Uterus (tissue), 2 donors: ENCODE data around the gene NUP188.
A peak's percentile ranks its signal among the peaks of the same experiment; 100 is the strongest.

Experiments
- POLR2A ChIP-seq, 2 donors: fragments of 450-650 bp; IDR thresholded peaks; one replicate each; pipeline ENCODE4 v1.6.1; 2016; ENCODE audit warnings: antibody characterized with exemption in 2 of 2, mild to moderate bottlenecking in 1 of 2, moderate library complexity in 1 of 2
- TF ChIP-seq, protein P1 (sequence below), 4 experiments: fragments of 200-600 bp in 2 of 4; fragments of 450-650 bp in 2 of 4; sonication (generic) in 2 of 4; IDR thresholded peaks; one replicate each; pipeline ENCODE4 v1.5.1; 2016 to 2019; ENCODE audit warnings: antibody characterized with exemption in 4 of 4, mild to moderate bottlenecking in 2 of 4, moderate library complexity in 1 of 4

DNA sequence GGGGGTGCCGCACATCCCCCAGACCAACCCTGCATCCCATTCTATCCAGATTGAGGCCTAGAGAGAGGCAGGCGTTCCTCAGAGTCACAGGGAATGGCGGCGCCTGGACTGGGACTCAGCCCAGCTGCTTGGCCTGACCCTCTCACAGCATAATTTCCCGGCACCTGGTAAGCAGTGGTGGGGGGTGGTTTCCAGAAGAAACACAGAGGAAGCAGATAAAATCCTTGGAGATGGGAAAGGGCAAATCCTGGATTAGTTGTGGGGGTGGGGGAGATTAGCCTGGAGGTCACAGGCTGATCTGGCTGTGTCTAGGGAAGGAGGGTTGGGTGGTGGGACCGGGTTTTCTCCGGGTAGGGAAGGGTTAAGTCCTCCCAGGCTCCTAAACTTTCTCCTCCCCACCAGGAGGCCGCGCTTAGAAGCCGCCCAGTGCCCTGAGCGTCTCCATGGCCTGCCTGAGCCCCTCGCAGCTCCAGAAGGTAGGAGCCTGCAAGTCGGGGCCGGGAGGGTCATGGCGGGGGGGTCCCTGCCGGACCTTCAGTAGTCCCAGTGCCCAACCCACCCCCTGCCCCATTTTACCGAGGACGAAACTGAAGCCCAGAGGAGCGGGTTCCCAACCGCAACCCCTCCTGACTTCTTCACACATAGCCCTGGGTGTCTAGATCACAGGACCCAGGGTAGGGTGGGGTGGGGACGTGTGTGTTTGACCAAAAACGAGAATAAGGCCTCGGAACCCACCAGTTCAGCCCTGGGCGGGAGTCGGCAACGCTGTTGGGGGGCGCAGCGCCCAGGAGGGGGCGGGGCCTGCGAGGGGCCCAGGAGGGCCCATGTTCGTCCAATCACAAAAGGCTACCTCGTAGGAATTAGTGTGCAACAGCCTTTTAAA lies 25.4 kb upstream of the NUP188 start:
- TF ChIP-seq, protein P1, sequence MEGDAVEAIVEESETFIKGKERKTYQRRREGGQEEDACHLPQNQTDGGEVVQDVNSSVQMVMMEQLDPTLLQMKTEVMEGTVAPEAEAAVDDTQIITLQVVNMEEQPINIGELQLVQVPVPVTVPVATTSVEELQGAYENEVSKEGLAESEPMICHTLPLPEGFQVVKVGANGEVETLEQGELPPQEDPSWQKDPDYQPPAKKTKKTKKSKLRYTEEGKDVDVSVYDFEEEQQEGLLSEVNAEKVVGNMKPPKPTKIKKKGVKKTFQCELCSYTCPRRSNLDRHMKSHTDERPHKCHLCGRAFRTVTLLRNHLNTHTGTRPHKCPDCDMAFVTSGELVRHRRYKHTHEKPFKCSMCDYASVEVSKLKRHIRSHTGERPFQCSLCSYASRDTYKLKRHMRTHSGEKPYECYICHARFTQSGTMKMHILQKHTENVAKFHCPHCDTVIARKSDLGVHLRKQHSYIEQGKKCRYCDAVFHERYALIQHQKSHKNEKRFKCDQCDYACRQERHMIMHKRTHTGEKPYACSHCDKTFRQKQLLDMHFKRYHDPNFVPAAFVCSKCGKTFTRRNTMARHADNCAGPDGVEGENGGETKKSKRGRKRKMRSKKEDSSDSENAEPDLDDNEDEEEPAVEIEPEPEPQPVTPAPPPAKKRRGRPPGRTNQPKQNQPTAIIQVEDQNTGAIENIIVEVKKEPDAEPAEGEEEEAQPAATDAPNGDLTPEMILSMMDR (IDR thresholded peaks at IDR 0.05): peak in 2 of 4 experiments; percentile 6 to 25
- peak in 1 of 2 donors; percentile 18 for TF ChIP-seq POLR2A (IDR thresholded peaks at IDR 0.05)
